ENCODE data around the gene PLXDC2. TPM values are rescaled to one million over a fixed set of nuclear protein-coding genes. Genes with fewer than 3 reads are reported as not detected.

Gene PLXDC2
- total RNA-seq, 1 donor, result 38.0 TPM

- DNase-seq (ENCODE audit: low read depth in 2 of 3, low spot score in 2 of 3), result no peak
Measured at GRCh38 chr10:19848226-19848985, 32.2 kb downstream of the PLXDC2 start.

DNA sequence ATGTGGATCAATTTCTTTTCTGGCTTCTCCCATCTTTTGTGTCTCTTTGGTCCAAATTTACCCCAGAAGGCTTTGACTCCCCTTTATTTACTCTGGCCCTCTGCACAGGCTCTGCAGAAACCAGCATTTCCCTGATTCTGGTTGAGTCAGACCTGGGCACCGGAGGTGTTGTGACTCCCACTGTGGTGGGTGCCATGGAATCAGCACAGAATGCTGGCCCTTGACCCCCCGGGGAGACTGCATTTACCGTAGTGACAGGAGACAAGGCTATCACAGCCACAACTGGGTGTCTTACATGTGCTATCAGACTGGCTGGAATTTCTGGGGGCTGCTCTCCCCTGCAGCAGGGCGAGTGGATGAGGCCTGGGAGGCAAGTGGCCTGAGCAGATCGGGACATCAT is 37.6 kb downstream of the PLXDC2 start:
- DNase-seq (ENCODE audit: low read depth in 2 of 3, low spot score in 2 of 3), result no peak

- no peak for DNase-seq (ENCODE audit: low read depth in 2 of 3, low spot score in 2 of 3)
Measured at GRCh38 chr10:19857876-19858275, 41.6 kb downstream of the PLXDC2 start.

GRCh38 chr10:19860107-19860506 is 43.9 kb downstream of the PLXDC2 start:
- DNase-seq (ENCODE audit: low read depth in 2 of 3, low spot score in 2 of 3), result no peak

DNA sequence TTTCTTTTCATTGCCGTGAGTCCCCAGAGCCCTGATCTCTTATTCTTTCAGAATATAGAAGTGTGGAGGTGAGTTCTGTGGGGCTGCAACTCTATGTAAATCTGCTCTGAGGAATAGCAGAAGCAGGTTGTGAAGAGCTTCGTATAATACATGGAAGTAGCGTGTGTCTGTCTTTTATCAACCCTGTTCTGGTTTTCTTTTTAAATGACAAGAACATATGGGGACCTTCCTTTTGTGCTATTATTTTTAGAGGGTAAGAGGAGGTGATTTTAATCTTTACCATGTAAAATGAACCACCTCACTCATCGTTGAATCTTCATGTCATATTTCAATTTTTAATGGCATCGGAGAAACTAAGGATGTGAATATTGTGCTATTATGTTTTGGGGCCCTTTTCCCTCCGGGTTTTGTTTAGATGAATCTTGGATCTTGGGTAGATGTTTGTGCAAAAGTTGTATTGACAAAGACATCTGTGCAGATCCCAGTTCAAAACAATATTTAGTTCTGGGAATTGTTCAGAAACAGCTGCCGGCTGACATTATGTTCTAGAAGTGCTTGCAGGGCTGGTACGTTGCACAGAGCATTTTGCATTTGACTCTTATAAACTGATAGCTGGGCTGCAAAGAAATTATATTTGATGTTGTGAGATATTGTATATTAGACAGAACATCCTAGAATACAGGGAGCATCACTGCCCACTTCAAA is 46.7 kb downstream of the PLXDC2 start:
- DNase-seq (ENCODE audit: low read depth in 2 of 3, low spot score in 2 of 3), result no peak

DNA sequence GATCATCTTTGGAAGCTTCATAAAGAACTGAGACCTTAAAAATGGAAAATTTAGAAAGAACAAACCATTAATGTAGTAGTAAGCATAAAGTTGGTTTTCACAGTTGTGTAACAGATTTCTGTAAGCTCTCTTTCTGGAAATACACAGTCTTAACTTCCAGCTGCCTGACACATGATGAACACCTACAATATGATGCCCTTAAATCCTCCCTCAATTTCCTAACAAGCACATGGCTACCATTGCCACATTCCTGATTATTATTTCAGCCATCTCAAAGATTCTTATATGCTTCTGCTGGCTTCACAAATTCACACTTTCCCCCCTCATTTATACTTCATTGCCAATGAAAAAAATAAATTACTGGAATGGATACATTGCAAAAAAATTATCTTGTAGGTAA is 49.4 kb downstream of the PLXDC2 start:
- DNase-seq (ENCODE audit: low read depth in 2 of 3, low spot score in 2 of 3), result no peak

- no peak for DNase-seq (ENCODE audit: low read depth in 2 of 3, low spot score in 2 of 3)
Measured at GRCh38 chr10:19869370-19869769, 53.1 kb downstream of the PLXDC2 start.

DNA sequence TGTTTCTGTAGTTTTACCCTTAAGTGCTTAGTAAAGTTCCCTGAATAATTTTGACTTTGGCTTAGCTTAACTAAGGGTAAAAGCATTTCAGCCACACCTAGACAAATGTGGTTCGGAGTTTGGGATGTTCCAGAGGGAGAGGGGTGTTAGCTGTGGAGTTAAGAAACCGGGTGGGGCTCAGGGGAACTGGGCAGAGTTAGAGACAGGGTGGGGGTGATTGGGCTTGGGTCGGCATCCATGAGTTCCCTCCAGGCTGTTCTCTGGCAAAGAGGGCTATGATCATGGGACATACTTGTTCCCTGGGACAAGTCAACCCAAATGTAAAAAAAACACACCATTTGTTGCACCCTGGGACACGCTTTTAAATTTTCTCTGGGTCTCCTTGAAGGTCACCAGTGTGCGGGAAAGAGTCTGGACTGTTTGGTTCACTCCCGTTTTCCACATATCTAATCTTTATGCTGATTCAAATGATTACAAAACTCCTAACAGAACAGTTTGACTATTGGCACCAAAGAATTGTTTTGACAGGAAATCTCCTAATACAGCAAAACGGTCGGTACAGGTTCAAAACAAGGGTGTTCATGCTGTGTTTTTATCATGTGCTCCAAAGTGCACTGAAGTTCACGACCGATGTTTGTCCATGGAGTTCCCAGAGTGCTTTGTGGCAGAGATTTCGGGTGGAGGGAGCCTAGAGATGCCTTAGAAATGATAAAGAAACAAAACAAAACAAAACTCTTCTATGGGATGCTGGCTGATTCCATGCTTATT is 56.5 kb downstream of the PLXDC2 start:
- no peak for DNase-seq (ENCODE audit: low read depth in 2 of 3, low spot score in 2 of 3)

DNA sequence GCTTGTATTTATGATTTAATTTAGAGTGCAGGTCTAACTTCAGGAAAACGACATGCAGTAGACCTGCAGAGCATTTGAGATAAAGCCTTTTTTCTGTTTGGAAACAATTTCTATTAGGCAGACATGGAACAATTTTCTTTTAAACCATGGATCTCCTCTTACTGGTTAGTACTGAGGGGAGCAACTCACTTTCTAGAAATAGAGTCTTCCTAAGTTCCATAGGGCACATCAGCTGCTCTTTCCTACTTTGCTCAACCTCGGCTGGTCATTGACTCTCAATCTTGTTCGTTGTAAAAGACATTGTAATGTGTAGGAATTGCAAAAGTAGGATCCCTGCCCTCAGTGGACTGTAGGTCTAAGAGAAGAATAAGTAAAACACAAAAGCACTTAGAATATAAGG is 58.0 kb downstream of the PLXDC2 start:
- DNase-seq (ENCODE audit: low read depth in 2 of 3, low spot score in 2 of 3), result no peak

- DNase-seq (ENCODE audit: low read depth in 2 of 3, low spot score in 2 of 3), result no peak
Measured at GRCh38 chr10:19874791-19875190, 58.6 kb downstream of the PLXDC2 start.

- no peak for DNase-seq (ENCODE audit: low read depth in 2 of 3, low spot score in 2 of 3)
Measured at GRCh38 chr10:19876570-19876969, 60.3 kb downstream of the PLXDC2 start.

GRCh38 chr10:19877466-19878255 is 61.4 kb downstream of the PLXDC2 start:
- no peak for DNase-seq (ENCODE audit: low read depth in 2 of 3, low spot score in 2 of 3)

DNA sequence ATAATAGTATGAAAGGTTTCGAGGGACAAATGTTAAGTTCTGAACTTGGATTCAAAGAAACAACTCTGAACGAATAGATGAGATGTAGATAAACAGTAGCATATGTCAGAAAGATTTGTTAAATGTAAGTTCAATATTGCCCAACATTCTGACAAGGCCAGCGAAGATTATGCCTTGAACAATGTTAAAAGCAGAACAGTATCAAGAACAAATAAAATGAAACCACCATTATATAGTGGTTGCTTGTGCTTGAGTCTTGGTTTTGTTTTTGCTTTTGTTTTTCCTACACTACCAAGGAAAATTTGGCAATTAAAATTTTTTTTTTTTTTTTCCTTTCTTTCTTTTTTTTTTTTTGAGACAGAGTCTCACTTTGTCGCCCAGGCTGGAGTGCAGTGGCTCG is 66.4 kb downstream of the PLXDC2 start:
- DNase-seq (ENCODE audit: low read depth in 2 of 3, low spot score in 2 of 3), result no peak

DNA sequence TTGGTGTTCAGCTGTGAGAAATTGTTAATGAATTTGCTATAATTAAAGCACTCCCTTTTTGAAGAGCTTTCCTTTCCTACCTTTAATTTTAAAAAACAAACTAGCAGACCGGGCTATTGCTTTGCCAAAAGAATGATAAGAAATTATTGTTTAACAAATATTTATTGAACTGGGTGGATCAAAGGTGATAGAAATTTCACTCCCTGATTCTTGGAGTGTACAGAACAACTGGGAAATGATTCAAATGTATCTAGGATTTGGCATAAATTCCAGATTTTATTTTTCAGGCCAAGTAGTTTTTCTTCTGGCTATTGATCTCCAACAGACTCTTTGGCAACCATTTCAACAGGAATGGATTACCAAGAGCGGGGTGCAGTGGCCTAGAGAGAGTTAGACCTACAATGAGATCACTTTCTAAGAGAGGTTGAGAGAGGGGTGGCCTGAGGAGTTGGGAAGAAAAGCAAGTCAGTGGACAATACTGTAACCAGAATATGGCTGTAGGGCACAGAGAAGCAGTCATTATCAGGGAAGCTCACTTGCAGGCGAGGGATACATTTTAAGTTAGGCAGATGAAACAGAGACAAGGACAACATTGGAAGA is 71.9 kb downstream of the PLXDC2 start:
- DNase-seq (ENCODE audit: low read depth in 2 of 3, low spot score in 2 of 3), result no peak

GRCh38 chr10:19889256-19889655 is 73.0 kb downstream of the PLXDC2 start:
- no peak for DNase-seq (ENCODE audit: low read depth in 2 of 3, low spot score in 2 of 3)

- DNase-seq (ENCODE audit: low read depth in 2 of 3, low spot score in 2 of 3), result no peak
Measured at GRCh38 chr10:19891429-19891828, 75.2 kb downstream of the PLXDC2 start.

GRCh38 chr10:19892270-19892669 is 76.0 kb downstream of the PLXDC2 start:
- DNase-seq (ENCODE audit: low read depth in 2 of 3, low spot score in 2 of 3), result no peak

GRCh38 chr10:19892677-19893076 is 76.4 kb downstream of the PLXDC2 start:
- DNase-seq (ENCODE audit: low read depth in 2 of 3, low spot score in 2 of 3), result no peak

DNA sequence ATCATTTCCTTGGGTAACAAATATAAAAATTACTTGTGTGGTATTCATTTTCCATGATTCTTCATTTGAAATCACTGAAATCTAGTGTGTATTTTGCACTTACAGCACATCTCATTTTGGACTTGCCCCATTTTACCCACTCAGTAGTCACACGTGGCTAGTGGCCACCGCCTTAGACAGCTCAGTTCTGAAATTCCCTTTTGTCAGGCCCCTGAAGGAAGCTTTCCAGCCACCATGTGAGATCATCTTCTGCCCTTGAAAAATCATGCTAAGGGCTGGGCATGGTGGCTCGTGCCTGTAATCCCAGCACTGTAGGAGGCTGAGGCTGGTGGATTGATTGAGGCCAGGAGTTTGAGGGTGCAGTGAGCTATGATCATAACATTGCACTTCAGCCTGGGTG is 79.3 kb downstream of the PLXDC2 start:
- no peak for DNase-seq (ENCODE audit: low read depth in 2 of 3, low spot score in 2 of 3)

DNA sequence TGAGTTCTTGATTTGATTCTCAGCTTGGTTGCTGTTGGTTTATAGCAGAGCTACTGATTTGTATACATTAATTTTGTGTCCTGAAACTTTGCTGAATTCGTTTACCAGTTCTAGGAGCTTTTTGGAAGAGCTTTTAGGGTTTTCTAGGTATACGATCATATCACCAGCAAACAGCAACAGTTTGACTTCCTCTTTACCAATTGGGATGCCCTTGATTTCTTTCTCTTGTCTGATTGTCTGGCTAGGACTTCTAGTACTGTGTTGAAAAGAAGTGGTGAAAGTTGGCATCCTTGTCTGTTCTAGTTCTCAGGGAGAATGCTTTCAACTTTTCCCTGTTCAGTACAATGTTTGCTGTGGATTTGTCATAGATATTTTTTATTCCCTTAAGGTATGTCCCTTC is 86.2 kb downstream of the PLXDC2 start:
- DNase-seq (ENCODE audit: low read depth in 2 of 3, low spot score in 2 of 3), result peak in 2 of 3 donors; percentile 9 to 45

Data from hematopoietic multipotent progenitor cell (in vitro differentiated cells).